HG03520 (cell line): Measurements from ENCODE around the gene OGT.
"Not testable (repeated sequence)": the region's sequence is repeated elsewhere in the genome, so short reads cannot be mapped to it uniquely, and the experiment has no call there.

Experiments
- ATAC-seq: cut with Tn5 transposase; IDR thresholded peaks from one replicate; pipeline ENCODE4 v1.9.1; 2021; ENCODE audit warnings: mild to moderate bottlenecking, moderate library complexity; ENCODE audit not compliant: unreplicated experiment

The OGT gene

DNA sequence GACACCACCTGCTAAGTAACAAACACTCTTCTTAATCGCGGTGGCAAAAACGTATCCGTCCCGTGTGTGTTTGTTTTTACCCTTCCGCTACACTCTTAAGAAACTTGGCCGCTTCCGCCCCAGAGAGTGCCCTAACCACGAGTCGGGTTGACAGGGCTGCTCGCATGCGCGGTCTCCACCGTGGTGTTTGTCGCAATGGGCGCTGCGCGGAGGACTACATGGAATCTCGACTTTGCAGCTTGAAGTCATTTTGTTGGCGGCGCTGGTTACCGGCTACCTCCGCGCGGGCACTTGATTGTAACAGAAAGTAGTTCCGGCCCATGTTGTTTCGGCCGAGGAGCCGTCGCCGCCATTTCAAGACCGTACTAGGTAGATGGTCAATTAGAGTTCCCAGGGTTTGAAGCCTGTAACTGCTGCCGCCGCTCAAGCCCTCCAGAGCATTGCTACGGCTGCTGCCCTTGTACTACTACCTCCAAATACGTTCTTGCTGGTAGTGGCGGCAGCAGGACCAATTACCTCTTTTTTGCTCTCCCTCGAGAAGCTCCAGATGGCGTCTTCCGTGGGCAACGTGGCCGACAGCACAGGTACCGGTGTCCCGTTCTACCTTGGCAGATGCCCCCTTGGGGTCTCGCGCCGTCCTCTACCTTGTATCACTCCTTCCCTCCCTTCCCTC, at the start of gene OGT:
Gene OGT (plus strand): TSS at position 352 of the 673 bp plus-strand sequence. CDS start 196 bp downstream, at position 548.
- ATAC-seq = peak; percentile 67

DNA sequence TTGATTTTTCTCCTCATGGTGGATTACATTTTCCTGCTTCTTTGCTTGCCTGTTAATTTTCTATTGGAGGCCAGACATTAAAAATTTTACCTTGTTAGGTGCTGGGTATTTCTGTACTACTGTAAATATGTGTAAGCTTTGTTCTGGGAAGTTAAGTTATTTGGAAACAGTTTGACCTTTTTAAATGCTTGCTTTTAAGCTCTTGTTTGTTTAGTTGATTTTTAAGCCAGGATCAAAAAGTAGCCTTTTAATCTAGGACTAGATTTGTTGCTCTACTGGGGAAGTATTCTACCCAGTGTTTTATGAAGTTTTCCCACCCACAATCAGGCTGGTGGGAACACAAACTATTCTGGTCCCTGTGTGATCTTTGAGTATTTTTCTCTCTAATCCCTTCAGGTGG, 45.1 kb upstream of the OGT start:
- no peak for ATAC-seq

DNA sequence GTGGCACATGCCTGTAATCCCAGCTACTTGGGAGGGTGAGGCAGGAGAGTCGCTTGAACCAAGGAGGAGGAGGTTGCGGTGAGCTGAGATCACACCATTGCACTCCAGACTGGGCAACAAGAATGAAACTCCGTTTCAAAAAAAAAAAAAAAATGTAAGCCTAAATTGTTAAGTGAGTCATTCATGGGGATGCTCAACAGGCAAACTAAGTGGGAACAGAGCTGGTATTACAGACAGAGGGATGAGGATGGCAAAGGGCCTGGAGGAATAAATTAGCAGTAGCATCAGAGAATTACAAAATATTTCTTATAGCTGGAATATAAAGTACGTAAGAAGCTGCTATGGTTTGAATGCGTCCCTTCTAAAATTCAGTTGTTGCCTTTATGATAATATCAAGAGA, 43.4 kb upstream of the OGT start:
- ATAC-seq = no peak

DNA sequence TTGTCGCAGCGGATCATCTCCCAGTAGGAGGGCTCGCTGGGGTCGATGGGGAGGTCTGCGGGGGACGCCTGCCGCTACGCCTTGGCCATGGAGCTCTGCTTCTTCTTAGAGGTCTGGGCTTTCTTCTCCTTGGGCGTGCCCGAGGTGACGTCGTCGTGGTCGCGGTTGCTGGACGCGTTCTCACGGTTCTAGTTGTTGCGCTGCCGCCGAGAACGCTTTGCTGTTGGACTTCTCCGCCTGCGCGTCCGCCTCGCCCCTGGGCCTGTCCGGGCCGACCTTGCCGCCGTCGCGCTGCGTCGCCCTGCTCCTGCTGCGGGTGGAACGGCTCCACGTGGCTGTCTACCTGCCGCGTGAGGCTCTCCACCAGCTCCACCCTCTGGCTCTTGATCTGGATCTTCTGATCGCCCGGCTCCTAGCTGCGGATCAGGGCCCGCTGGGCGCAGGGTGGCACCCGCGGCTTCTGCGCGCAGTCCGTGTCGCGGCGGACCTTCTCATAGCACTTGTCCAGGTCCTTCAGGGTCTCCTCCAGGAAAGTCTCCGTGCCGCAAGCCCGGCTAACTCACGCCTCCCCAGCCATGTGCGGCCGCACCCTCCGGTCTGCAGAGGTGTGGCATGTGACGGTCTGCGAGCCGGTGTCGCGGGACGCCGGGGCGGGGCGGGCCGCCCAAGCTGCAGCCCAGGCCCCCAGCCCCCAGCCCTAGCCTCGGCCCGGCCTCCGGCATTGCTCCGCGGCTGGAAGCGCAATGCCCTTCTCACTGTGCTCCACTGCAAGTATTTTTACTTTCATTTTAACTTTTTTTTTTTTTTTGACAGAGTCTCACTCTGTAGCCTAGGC, 40.5 kb upstream of the OGT start:
- ATAC-seq = no peak

DNA sequence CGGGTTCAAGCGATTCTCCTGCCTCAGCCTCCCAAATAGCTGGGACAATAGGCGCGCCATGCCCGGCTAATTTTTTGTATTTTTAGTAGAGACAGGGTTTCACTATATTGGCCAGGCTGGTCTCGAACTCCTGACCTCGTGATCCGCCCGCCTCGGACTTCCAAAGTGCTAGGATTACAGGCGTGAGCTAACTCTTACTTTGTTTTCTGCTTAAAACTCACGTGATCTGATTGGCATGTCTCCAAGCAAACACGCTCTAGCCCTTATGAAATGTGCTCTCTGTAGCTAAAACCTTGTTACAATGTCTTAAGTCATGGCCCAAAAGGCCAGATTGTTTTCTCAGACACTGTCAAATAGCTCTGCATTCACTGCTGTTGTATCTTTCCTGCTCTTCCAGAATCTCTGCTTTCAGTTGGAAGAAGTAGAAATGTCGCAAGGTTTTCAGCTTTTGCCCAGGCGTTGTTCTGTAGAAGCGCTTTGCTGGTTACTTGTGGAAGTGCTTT, 39.7 kb upstream of the OGT start:
- no peak for ATAC-seq

DNA sequence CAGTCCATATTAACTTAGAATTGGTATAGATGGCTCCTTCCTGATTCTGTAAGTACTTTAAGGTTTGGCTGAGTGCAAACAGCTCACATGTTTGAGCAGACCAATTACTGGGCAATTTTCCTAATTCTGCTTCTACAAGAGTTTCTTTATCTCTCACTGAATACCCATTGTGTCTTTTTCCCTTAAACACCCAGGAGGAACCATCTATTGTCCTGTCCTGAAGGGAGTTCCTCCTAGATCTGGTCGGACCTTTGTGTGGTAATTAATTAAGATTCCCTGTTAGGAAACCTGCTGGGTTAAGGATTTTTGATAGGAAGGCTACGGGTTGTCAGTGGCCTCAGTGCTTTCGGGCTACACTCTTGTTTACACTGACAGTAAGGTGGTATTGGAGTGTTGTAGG, 36.9 kb upstream of the OGT start:
- ATAC-seq = not testable (repeated sequence)

DNA sequence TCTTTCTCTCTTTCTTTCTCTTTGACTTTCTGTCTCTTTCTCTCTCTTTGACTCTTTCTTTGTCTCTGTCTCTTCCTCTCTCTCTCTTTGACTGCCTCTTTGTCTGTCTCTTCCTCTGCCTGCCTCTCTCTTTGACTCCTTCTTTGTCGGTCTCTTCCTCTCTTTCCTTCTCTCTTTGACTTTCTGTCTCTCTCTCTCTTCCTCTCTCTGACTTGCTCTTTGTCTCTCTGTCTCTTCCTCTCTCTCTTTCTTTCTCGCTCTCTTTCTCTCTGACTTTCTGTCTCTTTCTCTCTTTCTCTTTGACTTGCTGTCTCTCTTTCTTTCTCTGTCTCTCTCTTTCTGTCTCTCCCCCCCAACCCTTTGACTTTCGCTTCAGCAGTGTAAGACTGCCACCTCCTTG, 36.4 kb upstream of the OGT start:
- ATAC-seq = no peak

DNA sequence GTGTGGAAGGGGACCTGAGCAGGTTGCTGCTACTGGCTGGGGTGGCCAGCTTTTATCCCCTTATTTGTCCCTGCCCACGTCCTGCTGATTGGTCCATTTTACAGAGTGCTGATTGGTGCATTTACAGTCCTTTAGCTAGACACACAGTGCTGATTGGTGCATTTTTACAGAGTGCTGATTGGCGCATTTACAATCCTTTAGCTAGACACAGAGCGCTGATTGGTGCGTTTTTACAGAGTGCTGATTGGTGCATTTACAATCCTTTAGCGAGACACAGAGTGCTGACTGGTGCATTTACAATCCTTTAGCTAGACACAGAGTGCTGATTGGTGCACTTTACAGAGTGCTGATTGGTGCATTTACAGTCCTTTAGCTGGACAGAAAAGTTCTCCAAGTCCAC, 30.8 kb upstream of the OGT start:
- ATAC-seq = not testable (repeated sequence)

DNA sequence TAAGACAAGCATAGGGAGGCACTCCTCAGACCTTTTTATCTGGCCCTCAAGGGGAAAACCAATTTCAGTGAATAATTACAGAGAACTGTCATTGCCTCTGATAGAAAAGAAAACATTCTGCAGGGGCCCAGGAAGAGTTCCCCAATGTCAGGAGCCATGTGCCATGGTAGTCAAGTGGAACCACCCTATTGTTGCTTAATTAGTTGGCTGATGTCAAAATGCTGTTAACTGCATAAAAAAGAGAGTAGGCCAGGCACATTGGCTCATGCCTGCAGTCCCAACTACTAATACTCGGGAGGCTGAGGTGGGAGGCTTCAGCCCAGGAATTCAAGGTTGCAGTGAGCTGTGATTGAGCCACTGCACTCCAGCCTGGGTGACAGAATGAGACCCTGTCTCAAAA, 28.6 kb upstream of the OGT start:
- no peak for ATAC-seq

DNA sequence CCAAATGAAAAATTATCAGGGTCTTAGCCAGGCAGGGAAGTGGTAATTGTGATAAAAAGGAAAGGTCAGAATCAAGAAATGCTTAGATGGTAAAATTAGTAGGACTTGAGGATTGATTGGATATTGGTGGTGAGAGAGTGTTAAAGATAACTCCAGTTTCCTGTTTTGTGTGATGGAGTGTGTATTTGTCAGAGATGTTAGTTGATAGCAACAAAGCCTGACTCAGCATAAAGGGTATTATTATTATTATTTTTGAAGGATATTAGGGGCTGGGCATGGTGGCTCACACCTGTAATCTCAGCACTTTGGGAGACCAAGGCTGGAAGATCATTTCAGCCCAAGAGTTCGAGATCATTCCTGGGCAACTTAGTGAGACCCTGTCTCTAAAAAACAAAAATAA, 23.6 kb upstream of the OGT start:
- ATAC-seq = no peak

DNA sequence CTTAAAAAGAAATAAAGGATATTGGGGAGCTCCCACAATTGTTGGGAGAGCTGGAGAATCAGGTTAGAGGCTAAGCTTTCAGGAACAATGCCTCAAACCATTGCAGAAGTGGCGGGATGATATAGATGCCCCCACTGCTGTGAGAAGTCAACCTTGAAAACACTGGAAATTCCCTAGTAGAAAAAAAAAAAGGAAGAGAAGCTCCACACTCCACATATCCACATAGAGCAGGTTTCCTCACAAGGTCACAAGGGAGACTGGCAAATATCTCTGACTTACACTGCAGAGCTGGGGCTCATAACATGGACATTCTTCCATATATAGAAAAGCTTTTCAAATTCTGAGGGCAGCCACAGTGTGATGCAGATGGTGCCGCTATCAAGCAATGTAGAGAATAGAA, 22.7 kb upstream of the OGT start:
- no peak for ATAC-seq

DNA sequence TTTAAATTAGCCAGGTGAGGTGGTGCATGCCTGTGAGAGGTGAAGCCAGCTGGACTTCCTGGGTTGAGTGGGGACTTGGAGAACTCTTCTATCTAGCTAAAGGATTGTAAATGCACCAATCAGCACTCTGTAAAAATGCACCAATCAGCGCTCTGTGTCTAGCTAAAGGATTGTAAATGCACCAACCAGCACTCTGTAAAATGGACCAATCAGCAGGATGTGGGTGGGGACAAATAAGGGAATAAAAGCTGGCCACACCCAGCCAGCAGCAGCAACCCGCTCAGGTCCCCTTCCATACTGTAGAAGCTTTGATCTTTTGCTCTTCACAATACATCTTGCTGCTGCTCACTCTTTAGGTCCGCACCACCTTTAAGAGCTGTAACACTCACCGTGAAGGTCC, 19.2 kb upstream of the OGT start:
- not testable (repeated sequence) for ATAC-seq

DNA sequence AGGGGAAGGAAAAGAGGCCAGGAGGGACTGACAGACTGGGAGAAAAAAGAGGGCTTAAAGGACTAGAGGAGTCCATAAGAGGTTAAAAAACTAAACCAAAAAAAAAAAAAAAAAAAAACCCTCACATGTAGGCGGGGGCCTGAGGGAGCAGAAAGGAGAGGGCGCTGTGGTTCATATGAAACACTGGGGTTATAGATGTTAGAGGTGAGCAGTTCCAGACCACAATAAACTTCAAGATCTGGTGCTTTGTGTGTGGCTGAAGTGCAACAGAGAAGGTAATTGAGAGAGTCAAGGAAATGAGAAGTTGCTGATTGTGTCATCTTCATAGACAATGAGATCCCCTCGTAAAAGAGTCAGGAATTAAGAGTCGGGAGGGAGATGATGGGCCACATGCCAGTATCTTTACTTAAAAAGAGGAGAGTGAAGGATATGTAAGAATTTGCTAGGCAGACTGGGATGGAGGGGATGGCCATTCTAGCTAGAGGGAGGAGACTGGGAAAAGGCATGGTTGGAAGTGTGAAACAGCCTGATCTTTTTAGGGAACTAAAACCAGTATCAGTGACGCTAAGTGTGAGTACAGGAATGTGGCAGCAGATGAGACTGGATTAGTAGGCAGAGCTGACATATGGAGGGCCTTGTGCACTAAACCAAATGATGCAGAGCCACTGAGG, 18.4 kb upstream of the OGT start:
- peak; percentile 56 for ATAC-seq

DNA sequence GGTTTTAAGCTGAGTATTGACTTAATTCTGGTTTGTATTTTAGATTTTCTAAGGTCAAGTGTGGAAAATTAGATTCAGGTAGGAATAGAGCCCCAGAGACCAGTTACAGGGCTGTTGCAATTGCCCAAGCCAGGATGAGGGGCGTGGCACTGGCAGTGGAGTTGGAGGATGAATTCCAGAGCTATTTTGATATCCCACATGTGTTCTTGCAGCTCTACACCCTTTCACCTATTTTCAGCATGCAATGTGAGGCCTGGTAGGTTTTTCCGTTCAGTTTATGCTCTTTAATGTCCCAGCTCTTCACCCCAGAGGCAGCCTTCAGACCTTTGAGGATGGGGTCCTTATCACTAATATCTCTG, 17.9 kb upstream of the OGT start:
- no peak for ATAC-seq

DNA sequence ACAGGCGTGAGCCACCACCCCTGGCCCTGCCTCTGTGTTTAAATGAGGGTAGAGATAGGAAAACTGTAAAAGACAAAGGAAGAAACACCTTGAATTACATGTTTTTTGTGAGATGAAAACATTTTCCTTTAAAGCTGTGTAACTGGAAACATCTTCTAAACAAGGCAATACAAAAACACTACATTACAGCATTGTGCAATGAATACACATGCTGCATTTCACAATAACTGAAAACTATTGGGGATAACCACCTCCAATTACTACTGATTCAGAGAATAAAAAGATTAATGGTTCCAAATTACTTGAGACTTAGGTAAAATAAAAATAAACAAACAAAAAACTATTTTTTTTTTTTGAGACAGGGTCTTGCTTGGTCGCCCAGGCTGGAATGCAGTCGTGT, 7.6 kb upstream of the OGT start:
- ATAC-seq = no peak

DNA sequence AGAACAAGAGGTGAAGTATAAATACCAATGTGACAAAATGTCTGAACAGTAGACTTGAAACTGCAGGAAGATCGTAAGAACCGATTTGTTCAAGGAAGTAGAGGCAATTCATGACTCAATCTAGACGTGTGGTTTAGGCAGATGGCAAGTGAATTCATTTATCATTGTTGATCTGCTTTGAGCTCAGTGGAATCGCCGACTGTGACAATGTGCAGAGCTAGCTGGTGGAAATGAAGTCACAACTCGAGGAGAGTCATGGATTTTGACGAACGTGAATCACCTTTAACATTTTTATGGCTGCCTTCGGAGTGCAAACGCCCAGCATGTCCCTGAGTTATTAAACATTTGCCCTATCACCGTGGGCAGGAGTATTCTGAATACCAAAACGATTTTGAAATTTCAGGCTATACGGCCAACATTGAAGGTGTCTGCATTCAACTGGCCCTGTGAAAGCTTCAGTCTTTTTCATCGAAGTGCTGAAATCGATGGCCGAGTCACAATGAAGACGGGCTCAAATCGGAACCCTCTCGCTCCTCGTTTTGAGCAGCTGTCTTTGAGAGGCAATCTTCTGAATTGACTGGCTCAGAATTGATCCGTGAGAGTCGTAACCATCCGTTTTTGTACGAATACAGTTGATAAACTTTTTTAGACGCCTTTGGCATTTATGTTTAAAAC, 689 bp upstream of the OGT start:
- peak; percentile 22 for ATAC-seq

DNA sequence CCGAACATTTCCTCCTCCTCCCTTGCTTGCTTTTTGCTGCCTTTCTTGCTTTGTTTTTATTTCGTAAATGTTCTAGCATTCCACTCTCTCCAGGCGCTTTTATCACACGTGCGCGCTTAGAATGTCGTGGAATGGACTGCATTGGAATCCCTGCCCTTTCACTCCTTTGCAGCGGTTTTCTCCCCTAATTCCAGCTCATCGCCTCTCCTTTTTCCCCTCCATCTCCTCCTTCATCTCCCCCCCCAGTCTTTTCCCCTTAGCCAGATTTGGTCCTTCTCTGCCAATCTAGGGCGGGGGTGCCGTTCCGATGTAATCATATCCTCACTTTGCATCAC, 579 bp downstream of the OGT start:
- ATAC-seq = no peak

DNA sequence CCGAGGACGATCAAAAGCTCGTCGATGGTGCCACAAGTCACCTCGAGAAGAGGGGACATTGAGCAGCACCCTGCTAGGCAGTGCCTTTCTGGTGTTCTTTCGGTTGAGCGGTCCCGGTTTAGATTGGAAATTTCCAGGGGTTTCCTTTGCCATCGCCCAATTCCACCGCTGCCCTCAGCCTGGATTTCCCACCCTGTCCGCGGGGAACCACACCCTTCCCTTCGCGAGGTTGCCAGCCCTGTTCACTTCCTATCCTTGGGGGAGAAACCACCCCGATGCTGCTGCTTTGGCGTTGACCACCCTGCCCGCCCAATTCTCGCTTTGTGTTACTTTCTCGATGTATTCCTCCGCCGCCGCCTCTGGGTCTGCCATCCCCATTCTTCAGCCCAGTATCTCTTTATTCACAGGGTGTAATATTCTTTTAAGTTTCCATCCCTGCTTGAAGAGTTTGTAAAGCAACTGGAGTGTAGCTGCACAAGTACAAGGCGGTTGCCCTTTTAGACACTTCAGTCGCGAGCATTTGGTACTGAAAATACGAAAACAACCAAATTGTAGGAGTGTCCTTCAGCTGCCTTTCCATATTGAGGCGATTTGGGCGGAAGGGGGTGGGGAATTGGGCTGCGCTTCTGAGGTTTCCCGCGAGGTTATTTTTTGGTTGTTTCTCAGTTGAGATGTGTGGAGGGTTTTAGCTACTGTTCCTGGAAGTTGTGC, 1.1 kb downstream of the OGT start:
- ATAC-seq = no peak

DNA sequence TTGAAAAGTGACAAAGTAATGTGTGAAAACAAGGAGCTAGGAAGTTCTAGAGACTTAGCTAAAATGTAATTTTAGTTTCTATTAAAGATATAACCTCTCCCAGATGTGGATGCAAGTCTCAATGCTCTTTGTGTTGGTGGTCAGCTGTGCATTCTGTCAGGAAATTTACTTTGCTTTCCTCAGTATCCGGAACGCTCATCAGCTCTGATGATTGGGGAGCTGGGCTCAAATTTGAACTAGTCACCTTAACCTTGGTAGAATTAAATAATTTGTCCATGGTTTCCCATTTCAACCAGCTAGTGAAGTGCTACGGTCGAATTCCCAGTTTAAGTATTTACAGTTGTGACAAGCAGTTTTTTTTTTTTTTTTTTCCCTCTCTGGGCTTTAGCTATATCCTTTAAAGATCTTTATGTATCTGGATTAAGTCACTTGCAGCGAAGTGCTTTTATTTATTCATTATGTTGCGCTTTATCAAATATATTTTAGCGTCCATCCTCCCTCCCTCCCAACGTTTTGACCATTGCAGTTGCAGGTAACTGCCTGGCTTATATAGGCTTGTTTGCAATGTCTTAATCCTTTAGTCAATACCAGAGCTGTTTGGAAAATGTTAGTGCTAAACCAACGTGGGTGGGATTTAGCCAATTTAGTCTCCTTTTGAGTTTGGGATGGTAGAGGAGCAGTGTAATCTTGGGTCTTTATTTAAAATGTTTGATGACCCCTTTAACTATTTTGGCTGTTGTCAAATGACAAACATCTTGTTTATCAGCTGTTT, 2.1 kb downstream of the OGT start:
- no peak for ATAC-seq

DNA sequence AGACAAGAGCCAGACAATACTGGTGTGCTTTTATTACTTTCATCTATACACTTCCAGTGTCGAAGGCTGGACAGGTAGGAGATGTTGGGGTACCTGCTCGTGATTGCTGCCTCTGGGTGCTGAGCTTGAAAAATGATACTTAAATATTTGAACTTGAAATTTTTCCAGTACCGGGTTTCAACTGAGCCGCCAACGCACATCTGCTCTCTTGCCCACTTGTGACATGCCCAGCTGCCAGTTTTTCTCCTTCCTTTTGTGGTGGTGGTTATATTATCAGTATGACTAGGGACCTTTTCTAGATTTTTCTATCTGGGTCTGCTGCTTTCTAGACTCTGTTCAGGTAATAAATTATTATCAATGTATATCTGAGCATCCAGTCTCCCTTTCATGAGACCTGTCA, 3.4 kb downstream of the OGT start:
- no peak for ATAC-seq
